HepG2 (cell line): ENCODE results near the gene GLCE. TPM values are rescaled to one million over a fixed set of nuclear protein-coding genes. Genes with fewer than 3 reads are reported as not detected.

Experiments used
- ATAC-seq: fragments of 200-7000 bp; cut with Tn5 transposase; 3 replicates; pipeline ENCODE4 v1.9.1; 2020; ENCODE audit warnings: mild to moderate bottlenecking, moderate library complexity
- BruUV-seq: library from RNA; stranded (reverse); fragments of 400-500 nt; replicated peaks from 2 replicates; lab custom pipeline; 2021; lab: Mats Ljungman, UMichigan
- CTCF ChIA-PET: fragments of 300-600 bp; formaldehyde crosslinking; extraction: SDS; loops from one replicate; lab custom pipeline; 2021; ENCODE audit warnings: low total read pairs, inconsistent platforms, low intra/inter-chr PET ratio; lab: Yijun Ruan, JAX
- POLR2A ChIA-PET: fragments of 350-600 bp; sonication (Branson Sonifier 250); formaldehyde crosslinking; loops from one replicate; lab custom pipeline; 2020; ENCODE audit warnings: antibody characterized with exemption, inconsistent platforms; lab: Yijun Ruan, JAX
- DNase-seq: peaks from one replicate; pipeline ENCODE4 v3.0.0-alpha.2; 2015; ENCODE audit warnings: low spot score
- FAIRE-seq: peaks from 3 replicates; lab custom pipeline; 2011; peaks lifted over from hg19 to GRCh38; lab: Jason Lieb, UNC
- H2AFZ ChIP-seq: one replicate; pipeline ENCODE4 v1.6.1; 2011; ENCODE audit warnings: low read length, inconsistent platforms
- H3K27ac ChIP-seq: fragments of 300-600 bp; 3 replicates; pipeline ENCODE4 v1.8.0; 2011; ENCODE audit warnings: mixed run types, mild to moderate bottlenecking, mixed read lengths, low read length, inconsistent platforms; ENCODE audit not compliant: insufficient read depth; ENCODE audit errors: extremely low read length
- H3K27me3 ChIP-seq, 2 experiments: fragments of 200-600 bp in 1 of 2; 2 replicates in 1 of 2; 3 replicates in 1 of 2; pipeline versions ENCODE4 v1.6.0 to v1.8.0; 2011; ENCODE audit warnings: low read length in 2 of 2, mild to moderate bottlenecking in 2 of 2, moderate library complexity in 2 of 2, inconsistent platforms in 1 of 2; ENCODE audit not compliant: insufficient read depth in 2 of 2, control insufficient read depth in 1 of 2
- H3K36me3 ChIP-seq, 2 experiments: fragments of 200-600 bp in 1 of 2; replicated peaks in 1 of 2; 2 replicates in 1 of 2; 3 replicates in 1 of 2; pipeline versions ENCODE4 v1.5.1 to v1.8.0; 2011; ENCODE audit warnings: low read length in 2 of 2, inconsistent platforms in 1 of 2; ENCODE audit not compliant: insufficient read depth in 2 of 2, control insufficient read depth in 1 of 2
- H3K4me1 ChIP-seq: 2 replicates; pipeline ENCODE4 v1.5.1; 2012; ENCODE audit warnings: low read length, inconsistent platforms; ENCODE audit not compliant: insufficient read depth
- H3K4me2 ChIP-seq: 2 replicates; pipeline ENCODE4 v1.6.0; 2011; ENCODE audit warnings: low read depth, low read length, inconsistent platforms
- H3K4me3 ChIP-seq, 3 experiments: fragments of 200-600 bp in 1 of 3; sonication (generic), shearing (Covaris generic) in 1 of 3; replicated peaks in 1 of 3; 2 replicates each; pipeline ENCODE4 v1.5.1; 2011 to 2016; ENCODE audit warnings: low read length in 3 of 3, inconsistent platforms in 2 of 3, low read depth in 2 of 3, mild to moderate bottlenecking in 2 of 3, control low read depth in 1 of 3, mixed read lengths in 1 of 3; ENCODE audit not compliant: insufficient read depth in 1 of 3
- H3K79me2 ChIP-seq: one replicate; pipeline ENCODE4 v1.6.1; 2011; ENCODE audit warnings: low read length, inconsistent platforms; ENCODE audit not compliant: insufficient read depth
- H3K9ac ChIP-seq: 2 replicates; pipeline ENCODE4 v1.6.0; 2011; ENCODE audit warnings: mild to moderate bottlenecking, low read depth, low read length, inconsistent platforms; ENCODE audit not compliant: insufficient read depth
- H3K9me3 ChIP-seq: 2 replicates; pipeline ENCODE4 v1.5.1; 2012; ENCODE audit warnings: mild to moderate bottlenecking, low read length
- H4K20me1 ChIP-seq: 2 replicates; pipeline ENCODE4 v1.6.0; 2011; ENCODE audit warnings: inconsistent platforms, mild to moderate bottlenecking, low read length, moderate library complexity; ENCODE audit not compliant: insufficient read depth
- REXO4 ChIP-seq: sonication (generic); formaldehyde crosslinking; IDR thresholded peaks from 2 replicates; pipeline ENCODE4 v1.8.0; 2022; ENCODE audit warnings: missing genetic modification reagents, mild to moderate bottlenecking, borderline replicate concordance
- SIX4 ChIP-seq: sonication (generic); formaldehyde crosslinking; IDR thresholded peaks from 2 replicates; pipeline ENCODE4 v1.4.0; 2020; ENCODE audit warnings: missing genetic modification reagents
- SRF ChIP-seq: IDR thresholded peaks from 2 replicates; pipeline ENCODE4 v1.6.1; 2011; ENCODE audit warnings: mild to moderate bottlenecking, low read depth, low read length, moderate library complexity
- ZNF546 ChIP-seq: sonication (generic); formaldehyde crosslinking; conservative IDR thresholded peaks from 2 replicates; pipeline ENCODE4 v1.8.1; 2023; ENCODE audit warnings: mild to moderate bottlenecking, missing genetic modification reagents
- ZNF563 ChIP-seq: sonication (generic); formaldehyde crosslinking; IDR thresholded peaks from 2 replicates; pipeline ENCODE4 v1.8.0; 2022; ENCODE audit warnings: mild to moderate bottlenecking, moderate library complexity, missing genetic modification reagents
- ZNF577 ChIP-seq: sonication (generic); formaldehyde crosslinking; IDR thresholded peaks from 2 replicates; pipeline ENCODE4 v1.4.0; 2020; ENCODE audit warnings: mild to moderate bottlenecking, low read depth, missing genetic modification reagents, borderline replicate concordance
- ZNF598 ChIP-seq: sonication (generic); formaldehyde crosslinking; IDR thresholded peaks from 2 replicates; pipeline ENCODE4 v1.5.1; 2020; ENCODE audit warnings: mild to moderate bottlenecking, missing genetic modification reagents, borderline replicate concordance
- ZNF703 ChIP-seq: sonication (generic); formaldehyde crosslinking; IDR thresholded peaks from 2 replicates; pipeline ENCODE4 v1.5.1; 2020; ENCODE audit warnings: missing genetic modification reagents, mild to moderate bottlenecking, moderate library complexity, borderline replicate concordance
- ZNF768 ChIP-seq: sonication (generic); formaldehyde crosslinking; IDR thresholded peaks from 2 replicates; pipeline ENCODE4 v1.4.0; 2020; ENCODE audit warnings: missing genetic modification reagents
- WGBS: methylation state at CpG from one replicate; pipeline ENCODE4 v1.1.6; 2017; ENCODE audit warnings: low lambda C conversion rate; 5-methylcytosine and 5-hydroxymethylcytosine counted together
- in situ Hi-C: cut with HindIII; loops from 2 replicates; pipeline ENCODE4 v1.10.0; 2017; ENCODE audit warnings: low pct_unique_long_range_greater_than_20kb; ENCODE audit not compliant: extremely low pct_ligation_motif_present
- intact Hi-C: fragments of 100-400 bp; cut with micrococcal nuclease; formaldehyde crosslinking; loops from one replicate; pipeline ENCODE4 v1.10.0; 2022; ENCODE audit not compliant: unreplicated experiment
- polyA plus RNA-seq, 8 experiments: library from polyadenylated mRNA; depleted of rRNA in 3 of 8; stranded (reverse) in 7 of 8; unstranded in 1 of 8; fragments of >200 nt; fragmentation: Illumina TruSeq in 4 of 8; extraction: Trizol in 4 of 8; gene quantifications; 2 replicates each; pipeline versions ENCODE4 v1.2.1 to v1.2.3, GENCODE V29; 2011 to 2016; ENCODE audit warnings: low read depth in 4 of 8, missing spikeins in 1 of 8, mixed read lengths in 1 of 8; ENCODE audit not compliant: insufficient read depth in 1 of 8
- total RNA-seq, 5 experiments: library from RNA; depleted of rRNA; stranded (reverse); fragments of >200 nt; fragmentation: Illumina TruSeq; extraction: Trizol; gene quantifications; 2 replicates each; pipeline ENCODE4 v1.2.3, GENCODE V29; 2016; ENCODE audit warnings: low read depth in 1 of 5
- TF ChIP-seq, protein P1 (sequence below): sonication (generic); formaldehyde crosslinking; IDR thresholded peaks from 2 replicates; pipeline ENCODE4 v1.5.0; 2020; ENCODE audit warnings: mild to moderate bottlenecking, missing genetic modification reagents, borderline replicate concordance
- TF ChIP-seq, protein P2 (sequence below), 2 experiments: IDR thresholded peaks; 2 replicates each; pipeline ENCODE4 v1.6.1; 2011 to 2012; ENCODE audit warnings: low read length in 2 of 2, borderline replicate concordance in 1 of 2, low read depth in 1 of 2, mild to moderate bottlenecking in 1 of 2, moderate library complexity in 1 of 2
- TF ChIP-seq, protein P3 (sequence below): IDR thresholded peaks from 2 replicates; pipeline ENCODE4 v1.6.1; 2012; ENCODE audit warnings: inconsistent platforms

GLCE gene
- total and polyA plus RNA-seq, 2 of the 13 experiments (the other 11 are each of a cell fraction or from before 2014, with no cell fraction given): 12.9 to 23.4 TPM

DNA sequence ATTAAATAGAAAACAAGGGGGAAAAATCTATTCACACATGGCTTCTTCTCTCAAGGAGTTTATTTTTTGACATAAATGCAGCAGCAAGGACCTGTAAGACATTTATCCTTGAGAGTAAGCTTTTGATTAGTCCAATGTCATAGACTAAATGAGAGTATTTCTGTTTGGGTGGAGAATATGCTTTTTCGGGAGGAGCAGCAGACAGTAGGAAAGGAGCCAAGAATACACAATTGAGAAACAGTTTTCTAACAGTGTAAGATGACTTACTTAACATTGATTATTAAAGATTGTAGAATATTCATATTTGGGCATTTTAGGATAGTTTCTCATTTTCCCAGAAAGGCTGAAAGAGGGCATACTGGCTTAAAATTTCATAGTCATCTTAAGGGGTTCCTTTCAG, 72.3 kb downstream of the GLCE start:
- Histone ChIP-seq H3K79me2 (no peaks in the 10 kb centered on the region), H3K4me3 (no peak overlapping the region), H3K27me3 (no peaks in the 10 kb centered on the region), H3K27ac (no peak overlapping the region), H3K36me3 (no peaks in the 10 kb centered on the region; a peak in 1 of 5 replicates), H3K9me3 (no peaks in the 10 kb centered on the region), H3K4me1 (no peaks in the 10 kb centered on the region), H3K9ac (no peak overlapping the region), H4K20me1 (no peaks in the 10 kb centered on the region), H2AFZ (no peak overlapping the region), H3K4me2 (no peak overlapping the region)
- no TSS peak for BruUV-seq
- 94% methylated on average over 1 of the region's 1 CpG for WGBS
- intact Hi-C loops: no loop called here
- POLR2A ChIA-PET: no interaction called here
- in situ Hi-C loops: no loop called here
- TF ChIP-seq ZNF546 (CRISPR knock-in tag): no peak
- TF ChIP-seq ZNF563 (CRISPR knock-in tag): no peak
- TF ChIP-seq ZNF577 (CRISPR knock-in tag): no peak
- no peak for TF ChIP-seq SRF
- TF ChIP-seq ZNF598 (CRISPR knock-in tag): no peak
- TF ChIP-seq SIX4 (CRISPR knock-in tag): no peak
- TF ChIP-seq, protein P1, sequence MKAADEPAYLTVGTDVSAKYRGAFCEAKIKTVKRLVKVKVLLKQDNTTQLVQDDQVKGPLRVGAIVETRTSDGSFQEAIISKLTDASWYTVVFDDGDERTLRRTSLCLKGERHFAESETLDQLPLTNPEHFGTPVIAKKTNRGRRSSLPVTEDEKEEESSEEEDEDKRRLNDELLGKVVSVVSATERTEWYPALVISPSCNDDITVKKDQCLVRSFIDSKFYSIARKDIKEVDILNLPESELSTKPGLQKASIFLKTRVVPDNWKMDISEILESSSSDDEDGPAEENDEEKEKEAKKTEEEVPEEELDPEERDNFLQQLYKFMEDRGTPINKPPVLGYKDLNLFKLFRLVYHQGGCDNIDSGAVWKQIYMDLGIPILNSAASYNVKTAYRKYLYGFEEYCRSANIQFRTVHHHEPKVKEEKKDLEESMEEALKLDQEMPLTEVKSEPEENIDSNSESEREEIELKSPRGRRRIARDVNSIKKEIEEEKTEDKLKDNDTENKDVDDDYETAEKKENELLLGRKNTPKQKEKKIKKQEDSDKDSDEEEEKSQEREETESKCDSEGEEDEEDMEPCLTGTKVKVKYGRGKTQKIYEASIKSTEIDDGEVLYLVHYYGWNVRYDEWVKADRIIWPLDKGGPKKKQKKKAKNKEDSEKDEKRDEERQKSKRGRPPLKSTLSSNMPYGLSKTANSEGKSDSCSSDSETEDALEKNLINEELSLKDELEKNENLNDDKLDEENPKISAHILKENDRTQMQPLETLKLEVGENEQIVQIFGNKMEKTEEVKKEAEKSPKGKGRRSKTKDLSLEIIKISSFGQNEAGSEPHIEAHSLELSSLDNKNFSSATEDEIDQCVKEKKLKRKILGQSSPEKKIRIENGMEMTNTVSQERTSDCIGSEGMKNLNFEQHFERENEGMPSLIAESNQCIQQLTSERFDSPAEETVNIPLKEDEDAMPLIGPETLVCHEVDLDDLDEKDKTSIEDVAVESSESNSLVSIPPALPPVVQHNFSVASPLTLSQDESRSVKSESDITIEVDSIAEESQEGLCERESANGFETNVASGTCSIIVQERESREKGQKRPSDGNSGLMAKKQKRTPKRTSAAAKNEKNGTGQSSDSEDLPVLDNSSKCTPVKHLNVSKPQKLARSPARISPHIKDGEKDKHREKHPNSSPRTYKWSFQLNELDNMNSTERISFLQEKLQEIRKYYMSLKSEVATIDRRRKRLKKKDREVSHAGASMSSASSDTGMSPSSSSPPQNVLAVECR: no peak
- TF ChIP-seq ZNF703: no peak
- TF ChIP-seq REXO4 (CRISPR knock-in tag): no peak
- TF ChIP-seq, protein P2, sequence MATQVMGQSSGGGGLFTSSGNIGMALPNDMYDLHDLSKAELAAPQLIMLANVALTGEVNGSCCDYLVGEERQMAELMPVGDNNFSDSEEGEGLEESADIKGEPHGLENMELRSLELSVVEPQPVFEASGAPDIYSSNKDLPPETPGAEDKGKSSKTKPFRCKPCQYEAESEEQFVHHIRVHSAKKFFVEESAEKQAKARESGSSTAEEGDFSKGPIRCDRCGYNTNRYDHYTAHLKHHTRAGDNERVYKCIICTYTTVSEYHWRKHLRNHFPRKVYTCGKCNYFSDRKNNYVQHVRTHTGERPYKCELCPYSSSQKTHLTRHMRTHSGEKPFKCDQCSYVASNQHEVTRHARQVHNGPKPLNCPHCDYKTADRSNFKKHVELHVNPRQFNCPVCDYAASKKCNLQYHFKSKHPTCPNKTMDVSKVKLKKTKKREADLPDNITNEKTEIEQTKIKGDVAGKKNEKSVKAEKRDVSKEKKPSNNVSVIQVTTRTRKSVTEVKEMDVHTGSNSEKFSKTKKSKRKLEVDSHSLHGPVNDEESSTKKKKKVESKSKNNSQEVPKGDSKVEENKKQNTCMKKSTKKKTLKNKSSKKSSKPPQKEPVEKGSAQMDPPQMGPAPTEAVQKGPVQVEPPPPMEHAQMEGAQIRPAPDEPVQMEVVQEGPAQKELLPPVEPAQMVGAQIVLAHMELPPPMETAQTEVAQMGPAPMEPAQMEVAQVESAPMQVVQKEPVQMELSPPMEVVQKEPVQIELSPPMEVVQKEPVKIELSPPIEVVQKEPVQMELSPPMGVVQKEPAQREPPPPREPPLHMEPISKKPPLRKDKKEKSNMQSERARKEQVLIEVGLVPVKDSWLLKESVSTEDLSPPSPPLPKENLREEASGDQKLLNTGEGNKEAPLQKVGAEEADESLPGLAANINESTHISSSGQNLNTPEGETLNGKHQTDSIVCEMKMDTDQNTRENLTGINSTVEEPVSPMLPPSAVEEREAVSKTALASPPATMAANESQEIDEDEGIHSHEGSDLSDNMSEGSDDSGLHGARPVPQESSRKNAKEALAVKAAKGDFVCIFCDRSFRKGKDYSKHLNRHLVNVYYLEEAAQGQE (IDR thresholded peaks at IDR 0.05; ENCODE audit: borderline replicate concordance in 1 of 2, low read depth in 1 of 2, low read length in 2 of 2): no peak
- TF ChIP-seq, protein P3, sequence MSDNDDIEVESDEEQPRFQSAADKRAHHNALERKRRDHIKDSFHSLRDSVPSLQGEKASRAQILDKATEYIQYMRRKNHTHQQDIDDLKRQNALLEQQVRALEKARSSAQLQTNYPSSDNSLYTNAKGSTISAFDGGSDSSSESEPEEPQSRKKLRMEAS: no peak
- no peak for TF ChIP-seq ZNF768 (CRISPR knock-in tag)
- FAIRE-seq (no peak), ATAC-seq (no peak), DNase-seq (no peak)
- CTCF ChIA-PET: no interaction called here
